Epithelial cell of esophagus (primary cell): ENCODE results near the gene OR51D1.
A peak's percentile ranks its signal among the peaks of the same experiment; 100 is the strongest.

ENCODE experiments used
- DNase-seq: peaks from one replicate; pipeline ENCODE4 v3.0.0; 2010; ENCODE audit warnings: low read depth
- H3K4me3 ChIP-seq: 2 replicates; pipeline ENCODE4 v1.5.1; 2011; ENCODE audit warnings: mild to moderate bottlenecking, low read length, control low read depth
- CTCF ChIP-seq: IDR thresholded peaks from 2 replicates; pipeline ENCODE4 v1.5.1; 2011; ENCODE audit warnings: low read depth, mild to moderate bottlenecking, low read length, control low read depth, inconsistent platforms; ENCODE audit not compliant: insufficient read depth; ENCODE audit errors: missing control alignments

The OR51D1 gene

GRCh38 chr11:4680341-4680740 lies 43.1 kb downstream of the OR51D1 start:
- TF ChIP-seq CTCF = no peak

GRCh38 chr11:4682623-4683419 lies 45.5 kb downstream of the OR51D1 start:
- peak; percentile 56 for DNase-seq
- no peak overlapping the region for H3K4me3 ChIP-seq
- TF ChIP-seq CTCF = no peak

More at GRCh38 chr11:4680341-4680740, 43.1 kb downstream of the OR51D1 start:
- DNase-seq = no peak
- no peak overlapping the region for H3K4me3 ChIP-seq

- no peak for DNase-seq
- H3K4me3 ChIP-seq = no peak overlapping the region
- no peak for TF ChIP-seq CTCF
These were observed 47.5 kb downstream of the OR51D1 start for GRCh38 chr11:4684631-4685285.
